T-helper 2 cell treated with Interferon-gamma antibody and Interleukin-4, amounts not matched to agents 5 μg/mL and 100 μg/mL, for 36 hours (primary cell): Measurements from ENCODE around the gene CDH13.

Experiments used
- DNase-seq: peaks from one replicate; pipeline ENCODE4 v3.0.0; 2021; ENCODE audit warnings: low spot score
- H3K27ac Mint-ChIP-seq: one replicate; pipeline ENCODE4 v1.8.0; 2021; ENCODE audit warnings: mild to moderate bottlenecking, mixed read lengths
- H3K27me3 Mint-ChIP-seq: one replicate; pipeline ENCODE4 v1.8.0; 2021; ENCODE audit warnings: low read depth, mixed read lengths
- H3K36me3 Mint-ChIP-seq: one replicate; pipeline ENCODE4 v1.8.0; 2021; ENCODE audit warnings: low read depth, mixed read lengths
- H3K4me1 Mint-ChIP-seq: one replicate; pipeline ENCODE4 v1.8.0; 2021; ENCODE audit warnings: low read depth, mixed read lengths
- H3K4me3 Mint-ChIP-seq: one replicate; pipeline ENCODE4 v1.8.0; 2022; ENCODE audit warnings: mild to moderate bottlenecking, moderate library complexity, mixed read lengths
- H3K9me3 Mint-ChIP-seq: one replicate; pipeline ENCODE4 v1.8.0; 2021; ENCODE audit warnings: mixed read lengths

The CDH13 gene

GRCh38 chr16:83574388-83574787, 947.6 kb downstream of the CDH13 start:
- H3K4me1 Mint-ChIP-seq, result no peaks in the 10 kb centered on the region
- H3K27me3 Mint-ChIP-seq, result no peaks in the 10 kb centered on the region
- H3K9me3 Mint-ChIP-seq, result no peaks in the 10 kb centered on the region
- H3K36me3 Mint-ChIP-seq, result no peaks in the 10 kb centered on the region
- no peak overlapping the region for H3K4me3 Mint-ChIP-seq
- H3K27ac Mint-ChIP-seq, result no peak overlapping the region
- no peak for DNase-seq

- Mint-ChIP-seq H3K4me3 (no peak overlapping the region), H3K36me3 (no peaks in the 10 kb centered on the region), H3K4me1 (no peaks in the 10 kb centered on the region), H3K27me3 (peaks cover 6% of the 10 kb centered on the region), H3K27ac (no peak overlapping the region), H3K9me3 (no peaks in the 10 kb centered on the region)
- DNase-seq, result no peak
Observed at GRCh38 chr16:83577078-83577745, 950.4 kb downstream of the CDH13 start.

DNA sequence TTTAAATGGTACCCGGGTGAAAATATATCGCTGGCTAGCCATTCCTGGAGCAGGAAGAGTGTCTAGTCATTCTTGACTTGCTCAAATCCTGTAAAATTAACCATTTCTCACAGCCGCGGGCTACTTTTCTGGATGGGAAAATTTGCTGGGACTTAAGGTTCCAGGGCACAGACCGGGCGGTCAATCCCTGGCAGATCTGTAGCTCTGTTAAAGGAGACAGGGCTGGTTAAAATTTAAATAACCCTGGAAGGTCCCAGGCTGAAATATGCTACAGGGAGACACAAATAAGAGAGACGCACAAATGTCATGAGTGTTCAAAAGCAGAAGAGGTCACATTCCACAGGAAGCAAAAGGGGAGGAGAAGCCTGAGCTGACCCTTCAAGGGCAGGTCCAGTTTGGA, 951.4 kb downstream of the CDH13 start:
- H3K36me3 Mint-ChIP-seq, result no peaks in the 10 kb centered on the region
- H3K4me3 Mint-ChIP-seq, result no peak overlapping the region
- no peak overlapping the region for H3K27ac Mint-ChIP-seq
- no peak for DNase-seq
- H3K27me3 Mint-ChIP-seq, result peaks cover 6% of the 10 kb centered on the region
- H3K4me1 Mint-ChIP-seq, result no peaks in the 10 kb centered on the region
- no peaks in the 10 kb centered on the region for H3K9me3 Mint-ChIP-seq

DNA sequence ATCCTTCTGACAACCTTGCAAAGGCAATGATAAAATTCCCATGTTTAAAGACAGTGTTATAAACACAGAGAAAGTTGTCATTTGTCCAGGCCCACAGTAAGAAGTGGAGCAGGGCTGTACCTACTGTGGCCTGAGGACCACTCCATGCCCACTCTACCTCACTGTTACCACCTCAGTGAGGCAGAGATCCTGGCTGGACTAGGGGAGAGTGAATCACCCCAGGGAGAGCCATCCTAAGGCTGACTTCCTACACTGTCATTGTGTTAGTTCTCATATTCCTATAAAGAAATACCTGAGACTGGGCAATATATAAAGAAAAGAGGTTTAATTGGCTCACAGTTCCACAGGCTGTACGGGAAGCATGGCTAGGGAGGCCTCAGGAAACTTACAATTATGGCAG, 952.3 kb downstream of the CDH13 start:
- no peak overlapping the region for H3K27ac Mint-ChIP-seq
- no peaks in the 10 kb centered on the region for H3K9me3 Mint-ChIP-seq
- H3K27me3 Mint-ChIP-seq, result peaks cover 6% of the 10 kb centered on the region
- H3K36me3 Mint-ChIP-seq, result no peaks in the 10 kb centered on the region
- no peaks in the 10 kb centered on the region for H3K4me1 Mint-ChIP-seq
- H3K4me3 Mint-ChIP-seq, result no peak overlapping the region
- no peak for DNase-seq

GRCh38 chr16:83579436-83579835, 952.7 kb downstream of the CDH13 start:
- DNase-seq, result no peak
- Mint-ChIP-seq H3K9me3 (no peaks in the 10 kb centered on the region), H3K36me3 (no peaks in the 10 kb centered on the region), H3K4me1 (no peaks in the 10 kb centered on the region), H3K27me3 (peaks cover 6% of the 10 kb centered on the region), H3K27ac (no peak overlapping the region), H3K4me3 (no peak overlapping the region)

DNA sequence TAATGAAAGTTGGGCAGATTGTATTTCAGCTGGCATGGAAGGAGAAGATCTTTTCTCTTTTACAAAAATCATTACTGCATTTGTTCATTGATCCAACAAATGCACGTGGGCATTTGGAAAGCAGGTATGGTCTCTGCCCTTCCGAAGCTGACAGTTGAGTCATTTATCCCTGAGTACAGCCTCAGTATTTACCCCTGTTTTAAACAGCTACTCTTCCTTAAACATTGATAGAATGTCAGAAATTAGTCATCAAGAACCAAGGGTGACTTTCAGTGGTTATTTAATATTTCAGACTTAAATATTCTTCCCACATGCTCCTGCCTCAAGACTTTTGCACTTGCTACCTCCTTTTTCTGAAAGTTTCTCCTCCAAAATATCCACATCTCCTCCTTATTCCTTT, 954.3 kb downstream of the CDH13 start:
- H3K27me3 Mint-ChIP-seq, result peaks cover 6% of the 10 kb centered on the region
- no peaks in the 10 kb centered on the region for H3K4me1 Mint-ChIP-seq
- no peak for DNase-seq
- H3K27ac Mint-ChIP-seq, result no peak overlapping the region
- no peaks in the 10 kb centered on the region for H3K9me3 Mint-ChIP-seq
- H3K36me3 Mint-ChIP-seq, result no peaks in the 10 kb centered on the region
- no peak overlapping the region for H3K4me3 Mint-ChIP-seq

DNA sequence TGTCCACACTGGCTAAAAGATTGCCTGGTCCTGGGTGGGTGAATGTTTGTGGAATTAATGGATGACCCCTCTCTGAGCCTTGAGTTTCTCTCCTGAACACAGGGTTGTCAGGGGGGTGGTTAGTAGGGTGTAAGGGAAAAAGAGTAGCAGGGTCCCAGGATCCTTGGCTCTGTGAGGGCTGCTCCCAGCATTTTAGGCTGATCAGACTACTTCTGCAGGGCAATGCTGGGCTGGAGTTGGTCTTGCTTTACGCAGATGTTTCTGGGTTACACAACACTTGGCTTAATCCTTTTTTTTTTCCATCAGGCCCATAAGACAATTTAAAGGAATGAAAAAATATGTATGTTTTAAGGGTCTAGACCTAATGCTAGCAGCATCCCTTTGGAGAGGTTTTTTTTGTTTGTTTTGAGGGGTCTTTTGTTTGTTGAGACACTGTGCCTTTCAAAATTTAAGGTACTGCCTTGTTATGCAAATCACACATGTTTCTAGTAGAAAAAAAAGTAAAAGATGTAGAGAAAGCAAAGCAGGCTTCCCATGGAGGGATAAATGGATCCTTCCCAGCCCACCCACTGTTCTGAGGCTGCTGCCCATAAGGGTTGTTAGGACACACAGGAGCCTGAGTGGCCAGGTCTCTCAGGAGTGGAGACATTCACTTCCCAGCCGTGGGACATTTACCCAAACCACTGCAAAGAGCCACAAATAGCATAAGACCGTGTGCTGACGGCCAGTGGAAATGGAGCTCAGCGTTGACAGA, 955.4 kb downstream of the CDH13 start:
- H3K27ac Mint-ChIP-seq, result no peak overlapping the region
- no peak overlapping the region for H3K4me3 Mint-ChIP-seq
- DNase-seq, result no peak
- peaks cover 6% of the 10 kb centered on the region for H3K27me3 Mint-ChIP-seq
- no peaks in the 10 kb centered on the region for H3K36me3 Mint-ChIP-seq
- no peaks in the 10 kb centered on the region for H3K9me3 Mint-ChIP-seq
- no peaks in the 10 kb centered on the region for H3K4me1 Mint-ChIP-seq

- Mint-ChIP-seq H3K36me3 (no peaks in the 10 kb centered on the region), H3K27me3 (no peaks in the 10 kb centered on the region), H3K9me3 (no peaks in the 10 kb centered on the region), H3K4me3 (no peak overlapping the region), H3K27ac (no peak overlapping the region), H3K4me1 (no peaks in the 10 kb centered on the region)
- no peak for DNase-seq
Observed at GRCh38 chr16:83586036-83586435, 959.3 kb downstream of the CDH13 start.

- Mint-ChIP-seq H3K36me3 (no peaks in the 10 kb centered on the region), H3K4me1 (no peaks in the 10 kb centered on the region), H3K27me3 (no peaks in the 10 kb centered on the region), H3K9me3 (no peaks in the 10 kb centered on the region), H3K4me3 (no peak overlapping the region), H3K27ac (no peak overlapping the region)
- DNase-seq, result no peak
Observed at GRCh38 chr16:83586461-83587200, 959.9 kb downstream of the CDH13 start.

DNA sequence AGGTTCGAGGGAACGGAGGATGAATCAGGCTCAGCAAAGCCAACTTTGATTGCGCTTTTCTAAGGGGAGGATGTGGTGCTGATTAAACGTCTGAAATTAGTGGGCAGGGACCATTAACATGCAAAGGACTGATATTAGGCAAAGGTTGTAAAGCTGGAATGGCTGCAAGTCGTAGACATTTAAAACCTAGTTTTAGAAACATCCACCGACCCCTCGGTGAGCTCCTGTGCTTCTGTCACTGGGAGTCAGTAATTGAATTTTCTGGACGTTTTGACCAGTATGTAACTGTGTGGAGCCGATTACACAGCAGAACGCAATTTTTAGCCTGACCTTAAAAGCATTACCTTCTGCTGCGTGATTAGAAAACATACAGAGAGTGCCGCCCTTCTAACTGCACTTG, 960.4 kb downstream of the CDH13 start:
- H3K4me1 Mint-ChIP-seq, result no peaks in the 10 kb centered on the region
- no peak overlapping the region for H3K4me3 Mint-ChIP-seq
- H3K36me3 Mint-ChIP-seq, result no peaks in the 10 kb centered on the region
- no peaks in the 10 kb centered on the region for H3K9me3 Mint-ChIP-seq
- H3K27me3 Mint-ChIP-seq, result no peaks in the 10 kb centered on the region
- no peak overlapping the region for H3K27ac Mint-ChIP-seq
- DNase-seq, result no peak

DNA sequence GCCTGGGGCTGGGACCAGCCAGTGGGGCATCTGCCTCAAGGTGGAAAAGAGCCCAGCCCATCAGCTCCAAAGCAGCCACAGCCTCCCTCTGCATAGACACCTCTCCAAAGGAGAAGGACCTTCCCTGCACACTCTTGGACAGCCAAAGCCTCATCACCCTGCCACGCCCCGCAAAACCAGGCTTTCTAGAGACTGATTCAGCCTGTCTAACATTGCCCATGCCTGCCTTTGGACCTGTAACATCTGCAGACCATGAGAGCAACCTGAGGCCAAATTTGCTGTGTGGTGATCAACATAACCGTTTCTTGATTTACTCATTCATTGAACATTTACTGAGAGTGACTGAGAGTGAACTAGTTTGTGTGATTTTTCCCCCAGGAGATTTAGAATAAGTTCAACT, 961.3 kb downstream of the CDH13 start:
- Mint-ChIP-seq H3K27me3 (no peaks in the 10 kb centered on the region), H3K27ac (no peak overlapping the region), H3K36me3 (no peaks in the 10 kb centered on the region), H3K4me1 (no peaks in the 10 kb centered on the region), H3K9me3 (no peaks in the 10 kb centered on the region), H3K4me3 (no peak overlapping the region)
- no peak for DNase-seq

- Mint-ChIP-seq H3K4me1 (no peaks in the 10 kb centered on the region), H3K27me3 (no peaks in the 10 kb centered on the region), H3K4me3 (no peak overlapping the region), H3K27ac (no peak overlapping the region), H3K9me3 (no peaks in the 10 kb centered on the region), H3K36me3 (no peaks in the 10 kb centered on the region)
- no peak for DNase-seq
Observed at GRCh38 chr16:83589576-83589975, 962.8 kb downstream of the CDH13 start.

DNA sequence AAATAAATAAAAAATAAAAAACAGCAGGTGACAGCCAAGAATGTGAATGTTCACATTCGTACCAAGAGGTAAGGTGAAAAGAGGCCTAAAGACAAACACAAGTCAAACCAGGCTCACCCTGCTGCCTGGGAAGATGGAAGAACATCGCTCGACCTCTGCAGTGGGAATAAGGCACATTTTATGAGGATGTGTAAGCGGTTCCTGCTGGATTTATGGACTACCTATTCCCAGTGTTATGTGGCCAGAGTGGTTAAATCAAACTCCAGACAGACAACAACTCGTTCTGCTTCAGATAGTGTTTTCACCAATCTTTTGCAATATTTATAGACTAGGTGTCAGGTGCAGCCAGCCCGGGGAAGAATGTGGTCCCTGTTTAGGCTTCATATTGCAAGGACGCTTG, 966.0 kb downstream of the CDH13 start:
- Mint-ChIP-seq H3K9me3 (no peaks in the 10 kb centered on the region), H3K27me3 (no peaks in the 10 kb centered on the region), H3K4me3 (no peak overlapping the region), H3K4me1 (no peaks in the 10 kb centered on the region), H3K27ac (no peak overlapping the region), H3K36me3 (no peaks in the 10 kb centered on the region)
- DNase-seq, result no peak

GRCh38 chr16:83599789-83600462, 973.2 kb downstream of the CDH13 start:
- Mint-ChIP-seq H3K4me1 (no peaks in the 10 kb centered on the region), H3K4me3 (no peak overlapping the region), H3K36me3 (no peaks in the 10 kb centered on the region), H3K27me3 (no peaks in the 10 kb centered on the region), H3K27ac (no peak overlapping the region), H3K9me3 (no peaks in the 10 kb centered on the region)
- no peak for DNase-seq
